ENCODE measurements around the gene KCNH3.

DNA sequence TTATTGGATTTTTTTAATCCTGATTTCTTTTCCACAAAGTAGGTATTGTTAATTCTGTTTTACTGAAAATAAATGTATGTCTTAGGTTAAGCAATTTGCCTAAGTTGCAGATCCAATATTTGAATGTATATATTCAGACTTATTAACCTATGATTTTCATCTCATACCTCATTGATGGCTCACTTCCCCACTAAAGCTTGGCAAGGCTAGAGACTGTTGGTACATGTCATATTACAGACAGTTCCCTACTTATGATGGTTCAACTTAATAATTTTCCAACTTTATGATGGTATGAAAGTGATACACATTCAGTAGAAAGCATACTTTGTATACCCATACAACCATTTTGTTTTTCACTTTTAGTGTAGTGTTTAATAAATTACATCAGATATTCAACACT is 33.2 kb upstream of the KCNH3 start:
- TF ChIP-seq ZNF274 (IDR thresholded peaks at IDR 0.05; ENCODE audit: borderline replicate concordance, extremely low read depth, low read length) (no peak), EZH2 (IDR thresholded peaks at IDR 0.05; ENCODE audit: low read depth, low read length, severe bottlenecking) (no peak), PHF8 (conservative IDR thresholded peaks at IDR 0.05; ENCODE audit: low read depth, low read length) (no peak)
- TF ChIP-seq, protein P1, sequence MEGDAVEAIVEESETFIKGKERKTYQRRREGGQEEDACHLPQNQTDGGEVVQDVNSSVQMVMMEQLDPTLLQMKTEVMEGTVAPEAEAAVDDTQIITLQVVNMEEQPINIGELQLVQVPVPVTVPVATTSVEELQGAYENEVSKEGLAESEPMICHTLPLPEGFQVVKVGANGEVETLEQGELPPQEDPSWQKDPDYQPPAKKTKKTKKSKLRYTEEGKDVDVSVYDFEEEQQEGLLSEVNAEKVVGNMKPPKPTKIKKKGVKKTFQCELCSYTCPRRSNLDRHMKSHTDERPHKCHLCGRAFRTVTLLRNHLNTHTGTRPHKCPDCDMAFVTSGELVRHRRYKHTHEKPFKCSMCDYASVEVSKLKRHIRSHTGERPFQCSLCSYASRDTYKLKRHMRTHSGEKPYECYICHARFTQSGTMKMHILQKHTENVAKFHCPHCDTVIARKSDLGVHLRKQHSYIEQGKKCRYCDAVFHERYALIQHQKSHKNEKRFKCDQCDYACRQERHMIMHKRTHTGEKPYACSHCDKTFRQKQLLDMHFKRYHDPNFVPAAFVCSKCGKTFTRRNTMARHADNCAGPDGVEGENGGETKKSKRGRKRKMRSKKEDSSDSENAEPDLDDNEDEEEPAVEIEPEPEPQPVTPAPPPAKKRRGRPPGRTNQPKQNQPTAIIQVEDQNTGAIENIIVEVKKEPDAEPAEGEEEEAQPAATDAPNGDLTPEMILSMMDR (IDR thresholded peaks at IDR 0.05; ENCODE audit: control extremely low read depth in 1 of 3, insufficient read depth in 1 of 3, low read depth in 1 of 3, low read length in 3 of 3) = no peak

Measured in H1 (cell line).